WTC11 (cell line): Measurements from ENCODE around the gene TSPAN18. TPM values are rescaled to one million over a fixed set of nuclear protein-coding genes. Genes with fewer than 3 reads are reported as not detected.

Experiments used
- ATAC-seq: fragments of 200-7000 bp; cut with Tn5 transposase; 2 replicates; pipeline ENCODE4 v1.10.0; 2021; ENCODE audit warnings: mild to moderate bottlenecking, moderate library complexity
- CTCF ChIA-PET: fragments of 300-600 bp; sonication (Branson Sonifier 250); formaldehyde crosslinking; loops from one replicate; lab custom pipeline; 2021; ENCODE audit warnings: antibody characterized with exemption; lab: Charles Lee
- POLR2A ChIA-PET: fragments of 350-600 bp; sonication (Branson Sonifier 250); formaldehyde crosslinking; loops from one replicate; lab custom pipeline; 2021; ENCODE audit warnings: antibody characterized with exemption; lab: Charles Lee
- DNase-seq: peaks from one replicate; pipeline ENCODE4 v3.0.0; 2021; ENCODE audit warnings: low spot score
- H3K27ac Mint-ChIP-seq: 2 replicates; pipeline ENCODE4 v1.8.0; 2021; ENCODE audit warnings: mixed read lengths
- H3K27me3 Mint-ChIP-seq: 2 replicates; pipeline ENCODE4 v1.8.0; 2021; ENCODE audit warnings: low read depth, mild to moderate bottlenecking, moderate library complexity, mixed read lengths
- H3K36me3 Mint-ChIP-seq: 2 replicates; pipeline ENCODE4 v1.8.0; 2021; ENCODE audit warnings: mixed read lengths
- H3K4me1 Mint-ChIP-seq: 2 replicates; pipeline ENCODE4 v1.8.0; 2022; ENCODE audit warnings: mixed read lengths
- H3K4me3 Mint-ChIP-seq: 2 replicates; pipeline ENCODE4 v1.8.0; 2021; ENCODE audit warnings: mild to moderate bottlenecking, moderate library complexity, mixed read lengths
- H3K9me3 Mint-ChIP-seq: 2 replicates; pipeline ENCODE4 v1.8.0; 2021; ENCODE audit warnings: mixed read lengths
- CBFB ChIP-seq: sonication (generic); formaldehyde crosslinking; IDR thresholded peaks from 2 replicates; pipeline ENCODE4 v1.8.1; 2022; ENCODE audit warnings: mild to moderate bottlenecking, low read depth, missing genetic modification reagents
- ETV6 ChIP-seq: sonication (generic); formaldehyde crosslinking; IDR thresholded peaks from 2 replicates; pipeline ENCODE4 v1.8.1; 2022; ENCODE audit warnings: mild to moderate bottlenecking, missing genetic modification reagents
- FOXP1 ChIP-seq: sonication (generic); formaldehyde crosslinking; IDR thresholded peaks from 2 replicates; pipeline ENCODE4 v1.8.0; 2022; ENCODE audit warnings: missing genetic modification reagents, mild to moderate bottlenecking, moderate library complexity, borderline replicate concordance
- GTF2I ChIP-seq: fragments of 250-450 bp; sonication (Bioruptor Pico); conservative IDR thresholded peaks from 2 replicates; pipeline ENCODE4 v1.4.0; 2021; ENCODE audit warnings: mild to moderate bottlenecking
- HMGXB4 ChIP-seq: sonication (generic); formaldehyde crosslinking; IDR thresholded peaks from 2 replicates; pipeline ENCODE4 v1.8.1; 2023; ENCODE audit warnings: mild to moderate bottlenecking, moderate library complexity, missing genetic modification reagents
- IRF2 ChIP-seq: sonication (generic); formaldehyde crosslinking; IDR thresholded peaks from 2 replicates; pipeline ENCODE4 v1.8.0; 2022; ENCODE audit warnings: low read depth, missing genetic modification reagents, borderline replicate concordance
- NFYB ChIP-seq: sonication (generic); formaldehyde crosslinking; conservative IDR thresholded peaks from 2 replicates; pipeline ENCODE4 v1.8.0; 2022; ENCODE audit warnings: low read depth, missing genetic modification reagents
- SMAD3 ChIP-seq: sonication (generic); formaldehyde crosslinking; IDR thresholded peaks from 2 replicates; pipeline ENCODE4 v1.8.0; 2022; ENCODE audit warnings: missing genetic modification reagents, mild to moderate bottlenecking, borderline replicate concordance
- SOX15 ChIP-seq: fragments of 250-450 bp; sonication (Bioruptor Pico); IDR thresholded peaks from 2 replicates; pipeline ENCODE4 v1.9.0; 2021; ENCODE audit warnings: mild to moderate bottlenecking
- SP1 ChIP-seq: sonication (generic); formaldehyde crosslinking; conservative IDR thresholded peaks from 2 replicates; pipeline ENCODE4 v1.8.1; 2022; ENCODE audit warnings: missing genetic modification reagents
- TCF7 ChIP-seq: sonication (generic); formaldehyde crosslinking; IDR thresholded peaks from 2 replicates; pipeline ENCODE4 v1.8.0; 2022; ENCODE audit warnings: mild to moderate bottlenecking, low read depth, missing genetic modification reagents, moderate library complexity
- ZNF232 ChIP-seq: sonication (generic); formaldehyde crosslinking; IDR thresholded peaks from 2 replicates; pipeline ENCODE4 v1.8.0; 2022; ENCODE audit warnings: mild to moderate bottlenecking, missing genetic modification reagents
- ZNF423 ChIP-seq: fragments of 250-450 bp; sonication (Bioruptor Pico); IDR thresholded peaks from 2 replicates; pipeline ENCODE4 v2.1.2; 2022; ENCODE audit warnings: mild to moderate bottlenecking, moderate library complexity
- total RNA-seq: library from RNA; stranded (reverse); gene quantifications from 3 replicates; pipeline ENCODE4 v1.2.3, GENCODE V29; 2021
- TF ChIP-seq, protein P1 (sequence below): sonication (generic); formaldehyde crosslinking; IDR thresholded peaks from 2 replicates; pipeline ENCODE4 v1.8.1; 2022; ENCODE audit warnings: low read depth, mild to moderate bottlenecking, moderate library complexity, missing genetic modification reagents, borderline replicate concordance
- TF ChIP-seq, protein P2 (sequence below): fragments of 200-600 bp; IDR thresholded peaks from 2 replicates; pipeline ENCODE4 v1.8.0; 2022; ENCODE audit warnings: antibody characterized with exemption
- TF ChIP-seq, protein P3 (sequence below): sonication (generic); formaldehyde crosslinking; IDR thresholded peaks from 2 replicates; pipeline ENCODE4 v1.8.1; 2023; ENCODE audit warnings: mild to moderate bottlenecking, missing genetic modification reagents
- TF ChIP-seq, protein P4 (sequence below): fragments of 250-450 bp; sonication (Bioruptor Pico); IDR thresholded peaks from 2 replicates; pipeline ENCODE4 v1.8.0; 2021; ENCODE audit warnings: mild to moderate bottlenecking

The TSPAN18 gene
- total RNA-seq, 1 experiment from 2014 or later = 44.7 TPM

DNA sequence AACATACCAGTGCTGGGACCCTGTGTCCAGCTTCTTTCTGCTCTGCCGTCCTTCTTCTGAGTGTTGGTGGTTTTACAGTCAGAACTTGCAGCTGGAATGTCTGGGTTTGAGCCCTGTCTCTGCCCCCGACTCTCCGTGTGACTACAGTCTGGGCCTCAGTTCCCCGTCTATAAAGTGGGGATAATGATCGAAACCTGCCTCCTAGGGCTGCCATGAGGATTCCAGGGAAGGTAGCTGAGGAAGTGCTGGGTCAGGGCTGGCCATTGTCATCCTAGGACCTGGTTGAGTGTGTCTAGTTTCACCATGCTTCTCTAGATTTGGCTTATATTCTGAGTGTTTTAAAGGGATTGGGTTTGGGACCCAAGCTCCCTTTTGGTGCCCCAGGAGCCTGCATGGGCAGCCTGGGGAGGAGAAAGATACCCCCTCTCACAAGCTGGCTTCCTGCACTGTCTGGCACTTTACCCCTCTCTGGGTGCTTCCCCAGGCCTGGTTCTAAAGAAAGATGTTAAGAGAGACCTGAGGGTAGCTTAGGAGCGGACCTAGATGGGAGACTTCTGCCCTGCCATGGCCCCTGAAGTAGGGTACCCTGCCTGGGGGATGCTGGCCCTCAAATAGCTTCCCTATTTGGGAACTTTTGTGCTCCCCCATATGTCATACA is 49.9 kb downstream of the TSPAN18 start (continued):
- TF ChIP-seq TCF7 = no peak
- TF ChIP-seq IRF2 = no peak
- TF ChIP-seq ZNF232 (CRISPR knock-in tag) = no peak
- TF ChIP-seq ETV6 (CRISPR knock-in tag) = no peak

DNA sequence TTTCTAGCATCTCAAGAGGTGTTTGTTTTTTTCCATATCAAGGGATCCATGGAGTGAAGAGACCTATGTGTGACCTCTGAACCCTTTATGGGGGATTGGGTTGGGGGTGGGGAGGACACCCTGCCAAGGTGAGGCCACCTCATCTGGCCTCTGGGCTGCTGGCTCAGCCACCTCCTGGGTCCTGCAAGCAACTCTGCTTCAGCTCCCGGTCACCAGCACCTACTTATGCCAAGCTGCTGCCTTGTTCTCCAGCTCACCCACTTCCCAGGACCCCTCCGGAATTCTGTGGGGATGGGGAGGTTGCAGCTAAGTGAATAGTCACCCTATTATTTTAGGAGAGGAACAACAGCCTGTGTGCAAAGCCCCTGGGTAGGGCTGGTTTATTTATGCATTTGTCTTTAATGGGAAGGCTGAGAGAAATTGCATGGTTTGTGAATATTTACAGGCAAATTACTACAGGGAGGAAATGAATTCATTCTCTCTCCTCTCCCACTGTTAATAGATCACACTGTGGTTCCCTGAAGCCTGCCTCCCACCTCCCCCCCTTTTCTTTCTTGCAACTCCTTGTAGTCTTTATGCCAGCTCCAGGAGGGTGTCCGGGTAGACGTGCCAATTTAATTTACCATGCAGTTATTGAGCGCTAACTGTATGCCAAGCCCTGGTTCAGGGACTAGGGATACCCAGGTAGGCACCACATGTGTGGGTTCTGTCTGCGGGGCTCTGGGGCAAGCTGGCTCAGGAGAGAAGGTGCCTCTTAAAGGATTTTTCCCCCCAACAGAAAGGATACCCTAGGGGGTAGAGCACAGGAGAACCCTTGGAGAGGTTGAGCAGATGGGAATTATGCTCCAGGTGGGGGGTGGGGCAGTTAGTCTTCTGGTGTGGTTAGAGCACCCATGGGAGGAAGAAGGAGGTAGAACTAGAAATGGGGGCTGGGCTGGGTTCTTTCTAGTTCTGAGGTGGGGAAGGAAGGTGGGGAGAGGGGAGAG is 50.7 kb downstream of the TSPAN18 start:
- no peak overlapping the region for H3K4me3 Mint-ChIP-seq
- ChIA-PET POLR2A (no interaction called here), CTCF (interaction anchor here (0.6 to 5.1 kb wide), 16 partner anchors 15 to 683 kb away, joined by 3 to 50 read pairs (median 4); partner anchors contain the start of gene TSPAN18)
- H3K36me3 Mint-ChIP-seq = no peaks in the 10 kb centered on the region
- ATAC-seq (no peak), DNase-seq (no peak)
- no peaks in the 10 kb centered on the region for H3K27me3 Mint-ChIP-seq
- TF ChIP-seq GTF2I (CRISPR knock-in tag) (no peak), ZNF423 (CRISPR knock-in tag) (no peak), SMAD3 (CRISPR knock-in tag) (no peak), NFYB (CRISPR knock-in tag) (no peak), SOX15 (no peak), ZNF232 (CRISPR knock-in tag) (no peak), FOXP1 (CRISPR knock-in tag) (no peak), CBFB (no peak), SP1 (CRISPR knock-in tag) (no peak), HMGXB4 (CRISPR knock-in tag) (no peak)
- TF ChIP-seq, protein P1, sequence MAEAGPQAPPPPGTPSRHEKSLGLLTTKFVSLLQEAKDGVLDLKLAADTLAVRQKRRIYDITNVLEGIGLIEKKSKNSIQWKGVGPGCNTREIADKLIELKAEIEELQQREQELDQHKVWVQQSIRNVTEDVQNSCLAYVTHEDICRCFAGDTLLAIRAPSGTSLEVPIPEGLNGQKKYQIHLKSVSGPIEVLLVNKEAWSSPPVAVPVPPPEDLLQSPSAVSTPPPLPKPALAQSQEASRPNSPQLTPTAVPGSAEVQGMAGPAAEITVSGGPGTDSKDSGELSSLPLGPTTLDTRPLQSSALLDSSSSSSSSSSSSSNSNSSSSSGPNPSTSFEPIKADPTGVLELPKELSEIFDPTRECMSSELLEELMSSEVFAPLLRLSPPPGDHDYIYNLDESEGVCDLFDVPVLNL = no peak
- TF ChIP-seq, protein P2, sequence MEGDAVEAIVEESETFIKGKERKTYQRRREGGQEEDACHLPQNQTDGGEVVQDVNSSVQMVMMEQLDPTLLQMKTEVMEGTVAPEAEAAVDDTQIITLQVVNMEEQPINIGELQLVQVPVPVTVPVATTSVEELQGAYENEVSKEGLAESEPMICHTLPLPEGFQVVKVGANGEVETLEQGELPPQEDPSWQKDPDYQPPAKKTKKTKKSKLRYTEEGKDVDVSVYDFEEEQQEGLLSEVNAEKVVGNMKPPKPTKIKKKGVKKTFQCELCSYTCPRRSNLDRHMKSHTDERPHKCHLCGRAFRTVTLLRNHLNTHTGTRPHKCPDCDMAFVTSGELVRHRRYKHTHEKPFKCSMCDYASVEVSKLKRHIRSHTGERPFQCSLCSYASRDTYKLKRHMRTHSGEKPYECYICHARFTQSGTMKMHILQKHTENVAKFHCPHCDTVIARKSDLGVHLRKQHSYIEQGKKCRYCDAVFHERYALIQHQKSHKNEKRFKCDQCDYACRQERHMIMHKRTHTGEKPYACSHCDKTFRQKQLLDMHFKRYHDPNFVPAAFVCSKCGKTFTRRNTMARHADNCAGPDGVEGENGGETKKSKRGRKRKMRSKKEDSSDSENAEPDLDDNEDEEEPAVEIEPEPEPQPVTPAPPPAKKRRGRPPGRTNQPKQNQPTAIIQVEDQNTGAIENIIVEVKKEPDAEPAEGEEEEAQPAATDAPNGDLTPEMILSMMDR = no peak
- TF ChIP-seq, protein P3, sequence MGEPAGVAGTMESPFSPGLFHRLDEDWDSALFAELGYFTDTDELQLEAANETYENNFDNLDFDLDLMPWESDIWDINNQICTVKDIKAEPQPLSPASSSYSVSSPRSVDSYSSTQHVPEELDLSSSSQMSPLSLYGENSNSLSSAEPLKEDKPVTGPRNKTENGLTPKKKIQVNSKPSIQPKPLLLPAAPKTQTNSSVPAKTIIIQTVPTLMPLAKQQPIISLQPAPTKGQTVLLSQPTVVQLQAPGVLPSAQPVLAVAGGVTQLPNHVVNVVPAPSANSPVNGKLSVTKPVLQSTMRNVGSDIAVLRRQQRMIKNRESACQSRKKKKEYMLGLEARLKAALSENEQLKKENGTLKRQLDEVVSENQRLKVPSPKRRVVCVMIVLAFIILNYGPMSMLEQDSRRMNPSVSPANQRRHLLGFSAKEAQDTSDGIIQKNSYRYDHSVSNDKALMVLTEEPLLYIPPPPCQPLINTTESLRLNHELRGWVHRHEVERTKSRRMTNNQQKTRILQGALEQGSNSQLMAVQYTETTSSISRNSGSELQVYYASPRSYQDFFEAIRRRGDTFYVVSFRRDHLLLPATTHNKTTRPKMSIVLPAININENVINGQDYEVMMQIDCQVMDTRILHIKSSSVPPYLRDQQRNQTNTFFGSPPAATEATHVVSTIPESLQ (CRISPR knock-in tag) = no peak
- TF ChIP-seq, protein P4, sequence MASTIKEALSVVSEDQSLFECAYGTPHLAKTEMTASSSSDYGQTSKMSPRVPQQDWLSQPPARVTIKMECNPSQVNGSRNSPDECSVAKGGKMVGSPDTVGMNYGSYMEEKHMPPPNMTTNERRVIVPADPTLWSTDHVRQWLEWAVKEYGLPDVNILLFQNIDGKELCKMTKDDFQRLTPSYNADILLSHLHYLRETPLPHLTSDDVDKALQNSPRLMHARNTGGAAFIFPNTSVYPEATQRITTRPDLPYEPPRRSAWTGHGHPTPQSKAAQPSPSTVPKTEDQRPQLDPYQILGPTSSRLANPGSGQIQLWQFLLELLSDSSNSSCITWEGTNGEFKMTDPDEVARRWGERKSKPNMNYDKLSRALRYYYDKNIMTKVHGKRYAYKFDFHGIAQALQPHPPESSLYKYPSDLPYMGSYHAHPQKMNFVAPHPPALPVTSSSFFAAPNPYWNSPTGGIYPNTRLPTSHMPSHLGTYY (CRISPR knock-in tag) = no peak
- H3K4me1 Mint-ChIP-seq = peaks cover 76% of the 10 kb centered on the region
- H3K27ac Mint-ChIP-seq = no peak overlapping the region
- H3K9me3 Mint-ChIP-seq = no peaks in the 10 kb centered on the region
